ENCODE results near the gene TTC28.

The TTC28 gene

DNA sequence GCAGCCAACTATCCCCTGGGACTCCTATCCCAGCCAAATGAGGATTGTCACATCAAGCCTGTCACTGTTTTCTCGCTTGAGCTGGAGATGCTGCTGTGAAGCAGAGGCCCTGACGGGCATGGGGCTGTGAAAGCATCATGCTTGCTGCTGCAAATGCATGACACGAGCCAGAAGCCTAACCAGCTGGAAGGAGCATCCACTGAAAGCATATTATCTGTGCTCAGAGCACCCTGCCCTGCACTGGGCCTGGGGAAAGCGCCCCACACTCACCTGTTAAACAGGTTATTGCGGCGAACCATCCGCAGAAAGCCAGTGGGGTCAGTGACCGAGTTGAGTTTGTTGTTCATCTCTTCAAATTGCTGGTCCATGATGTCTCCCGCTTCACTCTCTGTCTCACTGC, 649.7 kb downstream of the TTC28 start:
- TF ChIP-seq, protein P1, sequence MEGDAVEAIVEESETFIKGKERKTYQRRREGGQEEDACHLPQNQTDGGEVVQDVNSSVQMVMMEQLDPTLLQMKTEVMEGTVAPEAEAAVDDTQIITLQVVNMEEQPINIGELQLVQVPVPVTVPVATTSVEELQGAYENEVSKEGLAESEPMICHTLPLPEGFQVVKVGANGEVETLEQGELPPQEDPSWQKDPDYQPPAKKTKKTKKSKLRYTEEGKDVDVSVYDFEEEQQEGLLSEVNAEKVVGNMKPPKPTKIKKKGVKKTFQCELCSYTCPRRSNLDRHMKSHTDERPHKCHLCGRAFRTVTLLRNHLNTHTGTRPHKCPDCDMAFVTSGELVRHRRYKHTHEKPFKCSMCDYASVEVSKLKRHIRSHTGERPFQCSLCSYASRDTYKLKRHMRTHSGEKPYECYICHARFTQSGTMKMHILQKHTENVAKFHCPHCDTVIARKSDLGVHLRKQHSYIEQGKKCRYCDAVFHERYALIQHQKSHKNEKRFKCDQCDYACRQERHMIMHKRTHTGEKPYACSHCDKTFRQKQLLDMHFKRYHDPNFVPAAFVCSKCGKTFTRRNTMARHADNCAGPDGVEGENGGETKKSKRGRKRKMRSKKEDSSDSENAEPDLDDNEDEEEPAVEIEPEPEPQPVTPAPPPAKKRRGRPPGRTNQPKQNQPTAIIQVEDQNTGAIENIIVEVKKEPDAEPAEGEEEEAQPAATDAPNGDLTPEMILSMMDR (IDR thresholded peaks at IDR 0.05; ENCODE audit: borderline replicate concordance, control extremely low read depth, extremely low read depth, insufficient read depth, missing control alignments) = no peak
- in situ Hi-C loops (cut with MboI; ENCODE audit: low sequenced_read_pairs, unreplicated experiment) = loop anchor here (10.0 to 25.0 kb wide), 2 partner anchors 565 to 807 kb away; no protein-coding TSS in a partner anchor
- no peak for DNase-seq (ENCODE audit: low spot score)

DNA sequence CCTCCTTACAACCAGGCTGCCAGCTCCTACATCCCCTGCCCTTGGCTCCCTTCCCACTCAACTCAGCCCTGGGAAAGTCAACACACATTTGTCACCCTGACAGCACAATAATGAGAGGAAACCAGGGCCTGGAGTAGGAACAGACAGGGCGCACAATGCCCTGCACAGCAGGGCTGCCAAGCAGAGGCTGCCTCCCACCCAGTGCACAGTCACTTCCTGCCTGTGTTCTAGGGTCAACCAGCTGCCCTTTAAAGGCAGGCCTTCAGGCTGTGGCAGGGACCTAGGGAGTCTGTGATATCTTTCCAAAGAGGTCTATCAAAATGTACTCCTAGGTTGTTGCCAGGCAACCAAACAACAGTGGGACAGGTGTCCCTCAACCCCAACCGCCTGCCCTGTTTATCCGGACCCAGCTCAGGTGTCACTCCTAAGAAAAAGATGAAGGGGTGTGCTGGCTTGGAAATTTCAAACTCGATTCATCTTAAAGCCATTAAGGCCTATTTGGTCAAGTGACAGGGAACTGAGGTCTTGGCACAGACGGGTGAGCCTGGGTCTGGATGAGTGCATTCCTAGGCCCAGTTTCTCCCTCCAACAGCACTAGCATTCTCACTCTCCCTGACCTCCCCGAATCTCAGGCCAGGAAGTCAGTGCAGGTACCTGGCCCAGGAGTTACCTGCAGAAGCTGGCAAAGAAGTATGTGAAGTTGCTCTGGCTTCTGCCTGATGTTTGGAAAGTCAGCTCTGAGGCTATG, 650.3 kb downstream of the TTC28 start:
- TF ChIP-seq, protein P1 (IDR thresholded peaks at IDR 0.05; ENCODE audit: borderline replicate concordance, control extremely low read depth, extremely low read depth, insufficient read depth, missing control alignments) = no peak
- in situ Hi-C loops (cut with MboI; ENCODE audit: low sequenced_read_pairs, unreplicated experiment) = loop anchor here (10.0 to 25.0 kb wide), 2 partner anchors 565 to 808 kb away; no protein-coding TSS in a partner anchor
- peak; percentile 11 for DNase-seq (ENCODE audit: low spot score)

DNA sequence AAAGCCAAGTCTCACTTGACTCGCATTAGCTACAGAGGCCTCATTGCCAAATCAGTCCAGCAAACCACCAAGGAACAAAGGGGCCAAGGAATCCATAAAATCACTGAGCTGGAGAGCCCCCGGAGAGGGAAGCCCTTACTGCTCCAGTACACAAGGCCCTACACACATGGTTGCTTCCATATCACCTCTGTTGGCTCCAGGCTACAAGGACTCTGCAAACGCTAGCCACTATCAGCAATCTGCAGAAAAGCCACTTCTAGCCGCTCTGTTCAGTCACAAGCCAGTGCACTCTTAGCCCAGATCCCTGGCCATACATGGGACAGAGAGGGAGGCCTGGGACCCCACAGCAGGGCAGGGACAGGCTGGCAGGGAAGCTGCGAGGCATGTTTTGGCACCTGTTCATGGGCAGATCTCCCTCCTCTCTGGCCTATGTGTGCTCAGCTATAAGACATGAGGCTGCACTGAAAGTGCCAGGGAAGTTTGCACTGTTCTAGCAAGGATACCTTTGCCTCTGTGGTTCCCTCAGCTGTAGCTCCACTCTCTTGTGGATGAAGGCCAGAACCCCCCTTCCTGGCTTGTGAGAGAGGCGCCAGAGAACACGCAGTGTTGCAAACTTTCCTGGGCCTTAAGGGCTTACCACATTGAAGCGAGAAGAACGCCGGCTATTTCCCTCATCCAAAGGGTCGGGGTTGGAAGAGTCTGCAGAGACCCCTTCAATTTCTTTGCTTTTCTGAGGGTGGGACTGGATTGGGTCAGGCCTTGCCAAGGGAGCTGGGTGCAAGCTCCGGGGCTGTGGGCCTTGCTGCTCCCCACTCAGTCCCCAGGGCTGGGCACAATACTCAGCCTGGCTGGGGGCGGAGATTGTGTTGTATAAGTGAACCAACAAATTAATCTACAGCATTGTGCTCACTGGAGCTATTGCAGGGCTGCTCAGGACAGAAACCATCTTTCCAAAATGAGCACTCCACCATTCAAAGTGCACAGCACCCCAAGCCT, 651.9 kb downstream of the TTC28 start:
- TF ChIP-seq, protein P1 (IDR thresholded peaks at IDR 0.05; ENCODE audit: borderline replicate concordance, control extremely low read depth, extremely low read depth, insufficient read depth, missing control alignments) = no peak
- DNase-seq (ENCODE audit: low spot score) = peak; percentile 7
- in situ Hi-C loops (cut with MboI; ENCODE audit: low sequenced_read_pairs, unreplicated experiment) = loop anchor here (10.0 to 25.0 kb wide), 2 partner anchors 567 to 810 kb away; no protein-coding TSS in a partner anchor

GRCh38 chr22:28025866-28026575, 653.6 kb downstream of the TTC28 start:
- in situ Hi-C loops (cut with MboI; ENCODE audit: low sequenced_read_pairs, unreplicated experiment) = loop anchor here (10.0 to 25.0 kb wide), 2 partner anchors 569 to 811 kb away; no protein-coding TSS in a partner anchor
- TF ChIP-seq, protein P1 (IDR thresholded peaks at IDR 0.05; ENCODE audit: borderline replicate concordance, control extremely low read depth, extremely low read depth, insufficient read depth, missing control alignments) = no peak
- DNase-seq (ENCODE audit: low spot score) = peak; percentile 6

DNA sequence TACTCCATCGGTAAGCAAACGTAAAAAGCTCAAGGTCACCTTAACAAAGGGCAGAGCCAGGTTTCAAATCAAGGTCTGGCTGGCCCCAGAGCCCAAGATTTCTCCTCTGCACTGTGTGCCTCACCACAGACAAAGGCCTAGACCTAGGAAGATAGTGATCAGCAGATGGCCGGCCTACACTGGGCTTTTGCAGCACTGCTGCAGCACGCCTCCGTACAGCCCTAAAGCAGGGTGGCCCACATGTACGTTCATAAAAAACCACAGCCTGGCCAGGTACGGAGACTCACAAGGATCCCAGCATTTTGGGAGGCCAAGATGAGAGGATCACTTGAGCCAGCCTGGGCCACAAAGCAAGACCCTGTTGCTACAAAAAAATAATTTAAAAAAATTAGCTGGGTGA, 654.3 kb downstream of the TTC28 start:
- DNase-seq (ENCODE audit: low spot score) = peak; percentile 4
- TF ChIP-seq, protein P1 (IDR thresholded peaks at IDR 0.05; ENCODE audit: borderline replicate concordance, control extremely low read depth, extremely low read depth, insufficient read depth, missing control alignments) = no peak
- in situ Hi-C loops (cut with MboI; ENCODE audit: low sequenced_read_pairs, unreplicated experiment) = loop anchor here (10.0 to 25.0 kb wide), 2 partner anchors 569 to 812 kb away; no protein-coding TSS in a partner anchor
